Kidney (tissue), 14 donors: ENCODE measurements around the gene KRT13. TPM values are rescaled to one million over a fixed set of nuclear protein-coding genes. Genes with fewer than 3 reads are reported as not detected.

Experiments used
- DNase-seq, 5 donors: peaks; one replicate each; pipeline ENCODE4 v3.0.0-alpha.2; 2013 to 2020
- FAIRE-seq: peaks from 2 replicates; lab custom pipeline; 2012; peaks lifted over from hg19 to GRCh38; lab: Jason Lieb, UNC
- H3K27ac ChIP-seq, 2 donors: one replicate each; pipeline ENCODE4 v1.7.0; 2013; ENCODE audit warnings: low read depth in 2 of 2, low read length in 2 of 2, inconsistent platforms in 1 of 2
- H3K27me3 ChIP-seq: one replicate; pipeline ENCODE4 v1.7.1; 2013; ENCODE audit warnings: low read length, inconsistent platforms; ENCODE audit not compliant: control insufficient read depth, insufficient read depth
- H3K36me3 ChIP-seq, 3 donors: one replicate each; pipeline versions ENCODE4 v1.7.0 to v1.7.1; 2013; ENCODE audit warnings: low read length in 3 of 3, control low read depth in 1 of 3, inconsistent platforms in 1 of 3; ENCODE audit not compliant: insufficient read depth in 3 of 3, control insufficient read depth in 2 of 3
- H3K4me1 ChIP-seq, 3 donors: one replicate each; pipeline versions ENCODE4 v1.7.0 to v1.7.1; 2013; ENCODE audit warnings: low read length in 3 of 3, inconsistent platforms in 1 of 3, low read depth in 1 of 3; ENCODE audit not compliant: control insufficient read depth in 2 of 3, insufficient read depth in 2 of 3
- H3K4me3 ChIP-seq, 3 donors: one replicate each; pipeline versions ENCODE4 v1.7.0 to v1.8.1; 2013; ENCODE audit warnings: low read length in 3 of 3, control low read depth in 1 of 3, inconsistent platforms in 1 of 3
- H3K9ac ChIP-seq, 3 donors: one replicate each; pipeline versions ENCODE4 v1.7.0 to v1.7.1; 2013; ENCODE audit warnings: low read length in 3 of 3, control low read depth in 1 of 3, inconsistent platforms in 1 of 3
- H3K9me3 ChIP-seq, 3 donors: one replicate each; pipeline versions ENCODE4 v1.7.0 to v1.7.1; 2013; ENCODE audit warnings: low read length in 3 of 3, control low read depth in 1 of 3, inconsistent platforms in 1 of 3; ENCODE audit not compliant: control insufficient read depth in 2 of 3, insufficient read depth in 1 of 3
- intact Hi-C: fragments of 100-400 bp; cut with DNase I; formaldehyde crosslinking; loops from one replicate; pipeline ENCODE4 v1.11.1; 2022
- polyA plus RNA-seq: library from polyadenylated mRNA; stranded (reverse); fragments of 350-450 nt; fragmentation: Illumina TruSeq; extraction: RNeasy Lipid Tissue Mini Kit (QIAGEN cat#74804); gene quantifications from one replicate; pipeline ENCODE4 v1.2.3, GENCODE V29; 2014; ENCODE audit warnings: low read depth, low replicate concordance; ENCODE audit not compliant: insufficient read depth
- total RNA-seq: library from RNA; stranded (reverse); fragmentation: NEBNext Ultra II Directional; extraction: Animal tissue kit (Norgen Biotek cat#: 25700); gene quantifications from one replicate; pipeline ENCODE4 v1.2.1, GENCODE V29; 2021
- TF ChIP-seq, protein P1 (sequence below): IDR thresholded peaks from 3 replicates; pipeline ENCODE4 v1.5.1; 2012; ENCODE audit warnings: mild to moderate bottlenecking, moderate library complexity, borderline replicate concordance; ENCODE audit not compliant: insufficient read depth; ENCODE audit errors: extremely low read depth
- donor health status: control.
- donor health status: control.
- donor health status: control.
- donor health status: control.
- donor health status: control.
- donor health status: DM: yes; HTN: yes; CAD: no.
- donor health status: Normal renal cell carcinoma (clear cell type).

KRT13 gene
- total and polyA plus RNA-seq, 2 donors from 2014 or later = not detected

DNA sequence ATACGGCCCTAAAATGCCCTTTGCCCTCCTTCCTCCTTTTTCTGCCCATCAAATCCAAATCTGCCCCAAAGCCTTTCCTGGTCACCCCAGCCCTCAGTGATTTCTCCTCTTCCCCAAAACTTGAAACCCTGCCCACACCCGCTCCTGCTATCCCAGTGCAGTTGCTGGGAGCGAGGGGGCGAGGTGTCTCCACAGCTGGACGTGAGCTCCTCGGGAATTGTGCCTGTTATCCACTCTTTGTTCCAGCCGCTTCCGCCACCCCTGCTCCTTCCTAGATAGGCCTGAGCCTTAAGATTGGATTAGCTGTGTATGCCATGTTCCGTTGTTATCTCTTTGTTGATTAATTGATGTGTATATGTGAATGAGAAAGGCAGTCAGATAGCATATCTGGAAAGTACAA, 21.9 kb downstream of the KRT13 start:
- no peaks in the 10 kb centered on the region for H3K27me3 ChIP-seq
- FAIRE-seq (no peak), DNase-seq (no peak)
- H3K4me3 ChIP-seq = no peak overlapping the region
- no peaks in the 10 kb centered on the region for H3K9me3 ChIP-seq
- H3K36me3 ChIP-seq = no peaks in the 10 kb centered on the region
- no peaks in the 10 kb centered on the region for H3K4me1 ChIP-seq
- TF ChIP-seq, protein P1, sequence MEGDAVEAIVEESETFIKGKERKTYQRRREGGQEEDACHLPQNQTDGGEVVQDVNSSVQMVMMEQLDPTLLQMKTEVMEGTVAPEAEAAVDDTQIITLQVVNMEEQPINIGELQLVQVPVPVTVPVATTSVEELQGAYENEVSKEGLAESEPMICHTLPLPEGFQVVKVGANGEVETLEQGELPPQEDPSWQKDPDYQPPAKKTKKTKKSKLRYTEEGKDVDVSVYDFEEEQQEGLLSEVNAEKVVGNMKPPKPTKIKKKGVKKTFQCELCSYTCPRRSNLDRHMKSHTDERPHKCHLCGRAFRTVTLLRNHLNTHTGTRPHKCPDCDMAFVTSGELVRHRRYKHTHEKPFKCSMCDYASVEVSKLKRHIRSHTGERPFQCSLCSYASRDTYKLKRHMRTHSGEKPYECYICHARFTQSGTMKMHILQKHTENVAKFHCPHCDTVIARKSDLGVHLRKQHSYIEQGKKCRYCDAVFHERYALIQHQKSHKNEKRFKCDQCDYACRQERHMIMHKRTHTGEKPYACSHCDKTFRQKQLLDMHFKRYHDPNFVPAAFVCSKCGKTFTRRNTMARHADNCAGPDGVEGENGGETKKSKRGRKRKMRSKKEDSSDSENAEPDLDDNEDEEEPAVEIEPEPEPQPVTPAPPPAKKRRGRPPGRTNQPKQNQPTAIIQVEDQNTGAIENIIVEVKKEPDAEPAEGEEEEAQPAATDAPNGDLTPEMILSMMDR = no peak
- no peak overlapping the region for H3K9ac ChIP-seq
- intact Hi-C loops = no loop called here
- no peak overlapping the region for H3K27ac ChIP-seq

DNA sequence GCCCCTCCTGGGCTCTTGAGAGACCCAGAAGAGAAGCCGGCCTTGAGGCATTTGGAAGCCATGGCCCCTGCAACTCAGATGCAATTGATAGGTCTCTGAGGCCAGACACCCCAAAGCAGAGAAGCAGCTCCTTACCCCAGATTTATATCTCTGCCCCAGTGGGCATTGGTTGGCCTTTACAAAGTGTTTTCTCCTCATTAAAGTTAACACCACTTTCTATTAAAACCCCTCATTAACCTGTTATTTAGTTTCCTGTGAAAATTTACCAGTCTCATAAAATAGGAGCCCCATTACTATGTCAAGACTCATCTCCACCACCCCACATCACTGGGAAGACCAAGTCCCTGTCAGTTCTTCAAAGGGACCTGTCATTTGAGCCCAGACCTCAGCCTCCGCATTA, 24.4 kb downstream of the KRT13 start, which contains the start of gene KRT35:
Gene KRT35 (minus strand): TSS at position 116 of the 400 bp plus-strand sequence. CDS start 54 bp downstream, at position 62.
- intact Hi-C loops = no loop called here
- no peaks in the 10 kb centered on the region for H3K36me3 ChIP-seq
- H3K27me3 ChIP-seq = no peaks in the 10 kb centered on the region
- H3K9ac ChIP-seq = no peak within 1 kb of the TSS
- H3K27ac ChIP-seq = no peak within 1 kb of the TSS
- FAIRE-seq (no peak), DNase-seq (peak in 3 of 5 donors; percentile 26 to 54 (median 53))
- H3K4me1 ChIP-seq = peaks cover 0 to 3% (median 0%) of the 10 kb centered on the region in 3 donors
- TF ChIP-seq, protein P1 = no peak
- no peaks in the 10 kb centered on the region for H3K9me3 ChIP-seq
- H3K4me3 ChIP-seq = no peak within 1 kb of the TSS

DNA sequence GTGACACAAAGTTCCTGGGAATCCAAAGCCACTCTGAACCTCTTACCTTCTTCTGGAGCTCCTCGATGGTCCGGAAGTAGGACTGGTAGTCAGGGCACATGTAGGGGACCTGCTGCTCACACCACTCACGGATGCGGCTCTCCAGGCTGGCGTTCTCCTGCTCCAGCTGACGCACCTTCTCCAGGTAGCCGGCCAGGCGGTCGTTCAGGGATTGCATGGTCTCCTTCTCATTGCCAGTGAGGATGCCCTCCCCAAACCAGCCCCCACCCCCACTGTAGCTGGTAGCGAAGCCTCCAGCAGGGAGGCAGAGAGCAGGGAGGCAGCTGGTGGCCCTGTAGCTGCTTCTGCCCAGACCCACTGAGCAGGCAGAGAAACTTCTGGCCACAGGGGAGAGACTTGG, 24.8 kb downstream of the KRT13 start:
- no peak overlapping the region for H3K4me3 ChIP-seq
- H3K36me3 ChIP-seq = no peaks in the 10 kb centered on the region
- no peaks in the 10 kb centered on the region for H3K9me3 ChIP-seq
- FAIRE-seq (no peak), DNase-seq (no peak)
- intact Hi-C loops = no loop called here
- no peak overlapping the region for H3K9ac ChIP-seq
- no peak overlapping the region for H3K27ac ChIP-seq
- TF ChIP-seq, protein P1 = no peak
- H3K27me3 ChIP-seq = no peaks in the 10 kb centered on the region
- peaks cover 0 to 3% (median 0%) of the 10 kb centered on the region in 3 donors for H3K4me1 ChIP-seq

DNA sequence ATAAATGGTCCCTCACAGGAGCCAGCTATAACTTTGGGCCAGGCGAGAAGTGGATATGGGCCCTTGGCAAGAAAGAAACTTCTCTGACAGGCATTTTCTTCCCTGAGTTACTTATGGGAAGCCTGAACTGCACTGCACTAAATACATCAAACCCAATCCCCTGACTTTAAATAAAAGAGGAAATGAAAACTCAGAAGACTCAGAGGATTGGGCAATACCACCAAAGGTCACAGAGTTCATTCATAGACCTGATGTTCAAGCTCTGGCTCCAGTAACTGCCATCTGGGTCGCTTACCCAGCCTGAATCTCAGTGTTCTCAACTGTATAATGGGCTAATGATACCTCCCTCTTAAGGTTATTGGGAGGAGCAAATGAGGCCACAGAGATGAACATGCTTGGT, 25.3 kb downstream of the KRT13 start:
- Histone ChIP-seq H3K27ac (no peak overlapping the region), H3K36me3 (no peaks in the 10 kb centered on the region), H3K9ac (no peak overlapping the region), H3K9me3 (no peaks in the 10 kb centered on the region), H3K4me1 (peaks cover 0 to 3% (median 0%) of the 10 kb centered on the region in 3 donors), H3K27me3 (no peaks in the 10 kb centered on the region), H3K4me3 (no peak overlapping the region)
- no peak for DNase-seq
- TF ChIP-seq, protein P1 = no peak
- intact Hi-C loops = no loop called here
- no peak for FAIRE-seq
